A172 (cell line): Measurements from ENCODE around the gene RBMY1J. TPM values are rescaled to one million over a fixed set of nuclear protein-coding genes. Genes with fewer than 3 reads are reported as not detected.
A peak's percentile ranks its signal among the peaks of the same experiment; 100 is the strongest.
"Not testable (repeated sequence)": the region's sequence is repeated elsewhere in the genome, so short reads cannot be mapped to it uniquely, and the experiment has no call there.

ENCODE experiments used
- DNase-seq: peaks from one replicate; pipeline ENCODE4 v3.0.0-alpha.2; 2015; ENCODE audit warnings: low spot score
- total RNA-seq: library from RNA; depleted of rRNA; stranded (reverse); fragments of >200 nt; shearing (Covaris generic); gene quantifications from 2 replicates; pipeline ENCODE4 v1.2.3, GENCODE V29; 2014; rRNA removed

The RBMY1J gene
- not detected in 2 replicates for total RNA-seq

DNA sequence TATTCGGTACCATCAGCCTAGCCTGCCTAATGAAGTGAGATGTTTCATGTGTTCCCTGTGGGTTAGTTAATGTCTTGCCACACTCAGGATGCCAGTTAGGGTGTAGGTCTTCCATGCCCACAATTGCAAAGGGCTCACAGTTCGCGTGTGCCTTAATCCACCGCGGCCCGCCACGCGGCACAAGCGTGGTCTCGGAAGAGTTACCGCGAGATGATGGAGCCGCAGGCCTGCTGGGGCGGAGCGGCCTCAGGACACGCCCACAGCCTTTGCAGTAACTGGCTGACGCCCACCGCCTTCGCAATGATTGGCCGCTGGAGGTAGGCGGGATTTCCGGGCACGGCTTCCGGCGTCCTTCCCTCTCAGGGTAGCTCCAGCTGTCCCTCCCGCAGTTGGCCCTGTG lies at the start of gene RBMY1J:
RBMY1J (plus strand) TSS at position 301 of the 400 bp plus-strand sequence. CDS start 2,038 bp downstream, outside the sequence.
- not testable (repeated sequence) for DNase-seq

DNA sequence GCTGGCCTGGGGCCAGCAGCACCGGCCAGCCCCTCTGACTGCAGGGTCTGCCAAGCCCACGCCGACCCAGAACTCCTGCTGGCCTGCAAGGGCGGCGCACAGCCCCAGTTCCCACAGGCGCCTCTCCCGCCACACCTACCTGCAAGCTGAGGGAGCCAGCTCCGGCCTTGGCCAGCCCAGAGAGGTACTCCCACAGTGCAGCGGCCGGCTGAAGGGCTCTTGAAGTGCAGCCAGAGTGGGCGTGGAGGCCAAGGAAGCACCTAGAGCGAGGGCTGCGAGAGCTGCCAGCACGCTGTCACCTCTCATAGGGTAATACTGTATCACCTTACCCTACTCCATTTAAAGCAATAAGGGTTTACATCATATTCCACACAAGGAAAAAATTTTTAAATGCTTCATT lies 35.8 kb upstream of the RBMY1J start:
- DNase-seq = no peak

DNA sequence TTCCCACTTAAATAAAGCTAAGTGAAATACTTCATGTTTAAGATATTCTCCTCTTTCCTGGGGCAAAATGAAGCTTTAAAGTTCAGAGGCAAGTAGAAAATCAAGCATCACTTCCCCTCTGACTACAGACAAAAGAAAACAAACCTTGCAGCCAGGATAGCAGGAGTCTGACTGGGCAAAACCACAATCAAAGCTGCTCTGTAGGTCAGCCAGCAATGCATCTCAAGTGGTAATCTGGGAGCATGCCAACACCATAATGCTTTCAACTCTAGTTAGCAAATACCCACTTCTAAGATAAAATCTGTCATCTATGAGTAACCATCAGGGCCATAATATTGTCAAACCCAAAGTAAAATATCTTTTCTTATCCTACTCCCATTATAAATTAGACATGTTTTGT lies 32.6 kb upstream of the RBMY1J start:
- peak; percentile 1 for DNase-seq

DNA sequence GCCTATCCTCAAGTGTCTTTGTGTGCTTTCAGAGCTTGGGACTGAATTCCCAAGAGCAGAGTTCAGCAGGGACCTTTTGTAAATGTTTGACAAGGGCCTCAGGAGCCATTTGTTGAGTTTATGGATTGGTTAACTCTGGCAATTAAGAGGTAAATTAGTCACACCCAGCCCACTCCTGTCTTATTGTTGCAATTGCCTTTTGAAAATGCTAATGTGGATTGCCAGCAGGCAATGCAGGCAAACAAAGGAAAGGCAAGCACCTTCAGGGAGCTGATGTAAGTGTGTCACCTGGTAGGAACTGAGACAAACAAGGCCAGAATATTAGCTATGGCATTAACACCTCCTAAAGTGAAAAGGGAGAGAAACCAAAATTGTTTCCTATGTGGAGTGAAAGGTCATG lies 29.7 kb upstream of the RBMY1J start:
- DNase-seq = no peak

DNA sequence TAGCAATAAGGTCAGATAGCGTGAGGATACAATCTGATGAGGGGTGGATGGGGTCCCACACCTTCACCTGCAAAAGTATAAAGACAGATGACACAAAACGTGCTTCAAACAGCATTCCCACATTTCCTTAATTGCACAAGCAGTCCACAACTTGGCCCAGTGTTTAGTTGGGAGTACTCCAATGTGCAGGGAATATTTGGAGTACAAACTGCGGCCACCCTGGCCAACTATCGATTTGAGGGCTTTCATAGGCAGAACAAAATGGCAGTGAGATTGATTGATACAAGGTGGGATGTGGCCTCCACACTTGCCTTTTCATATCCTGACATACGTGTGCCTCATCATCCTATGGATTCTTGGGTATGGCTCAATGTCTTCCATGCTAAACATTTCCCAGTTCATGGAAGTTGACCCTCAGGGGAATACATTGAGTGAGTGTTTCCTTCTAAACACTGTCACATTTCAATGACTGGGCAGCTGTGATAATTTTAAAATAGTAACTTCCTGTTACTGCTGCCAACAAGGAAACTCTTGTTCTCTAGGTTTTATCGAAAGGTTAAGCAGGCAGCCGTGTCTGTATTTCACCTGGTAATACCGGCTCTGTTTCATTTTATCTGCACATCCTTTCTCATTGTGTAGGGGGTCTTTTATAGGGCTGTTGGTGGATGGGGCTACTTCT lies 41.6 kb downstream of the RBMY1J start:
- not testable (repeated sequence) for DNase-seq

DNA sequence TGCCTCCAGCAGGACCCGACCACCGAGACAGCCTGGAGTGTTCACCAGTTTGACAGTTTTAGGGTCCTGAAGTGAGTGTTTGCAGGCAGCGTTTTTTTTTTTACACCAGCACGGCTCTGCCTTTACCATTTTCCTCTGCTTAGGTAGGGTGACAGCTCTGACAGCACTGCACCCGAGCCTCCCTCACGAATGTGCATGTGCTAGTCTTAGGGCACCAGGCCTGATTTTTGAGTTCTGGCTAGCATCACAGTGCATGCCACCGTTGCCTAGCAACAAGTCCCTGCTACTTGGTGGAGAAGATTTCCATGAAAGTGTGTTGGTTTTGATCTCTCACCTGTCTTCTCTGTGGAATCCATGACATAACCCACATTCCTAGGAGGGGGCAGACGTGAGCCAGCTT lies 52.3 kb downstream of the RBMY1J start:
- not testable (repeated sequence) for DNase-seq

DNA sequence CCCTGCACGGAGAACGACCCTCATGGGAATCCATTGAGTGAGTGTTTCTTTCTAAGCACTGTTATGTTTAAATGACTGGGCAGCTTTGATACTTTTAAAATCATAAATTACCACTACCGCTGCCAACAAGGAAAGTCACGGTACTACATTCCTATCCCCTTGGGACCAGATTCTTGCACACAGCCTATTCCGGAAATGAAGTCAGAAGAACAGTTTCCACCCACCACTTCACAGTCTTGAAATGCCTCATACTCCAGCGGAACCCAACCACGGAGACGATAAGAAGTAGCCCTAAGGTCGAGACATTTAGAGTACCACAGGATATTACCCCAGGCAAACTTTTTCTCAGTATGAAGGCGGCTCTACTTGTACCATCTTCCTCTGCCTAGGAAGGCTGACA lies 58.8 kb downstream of the RBMY1J start:
- DNase-seq = not testable (repeated sequence)

Other genes starting within 250 kb of the RBMY1J start
- 0.14 and 3.3 TPM in 2 replicates for gene RBMY1F, start 220.5 kb upstream of the RBMY1J start, total RNA-seq